Epithelial cell of umbilical artery (primary cell): ENCODE data around the gene SLCO3A1. TPM values are rescaled to one million over a fixed set of nuclear protein-coding genes. Genes with fewer than 3 reads are reported as not detected.

Experiments used
- total RNA-seq: library from RNA; depleted of rRNA; stranded (reverse); fragments of >200 nt; gene quantifications from 2 replicates; pipeline ENCODE4 v1.2.3, GENCODE V29; 2014

SLCO3A1 gene
- 1.2 and 1.6 TPM in 2 replicates for total RNA-seq

GRCh38 chr15:91853511-91853947, at the start of gene SLCO3A1:
TSS of gene SLCO3A1 (plus strand) at chr15:91853708.

